Activated T-cell treated with anti-CD3 and anti-CD28 coated beads for 1 hour (primary cell): Measurements from ENCODE around the gene RASGRP3.

Experiments
- DNase-seq: peaks from one replicate; pipeline ENCODE4 v3.0.0-alpha.2; 2020; ENCODE audit warnings: low read depth

Gene RASGRP3

DNA sequence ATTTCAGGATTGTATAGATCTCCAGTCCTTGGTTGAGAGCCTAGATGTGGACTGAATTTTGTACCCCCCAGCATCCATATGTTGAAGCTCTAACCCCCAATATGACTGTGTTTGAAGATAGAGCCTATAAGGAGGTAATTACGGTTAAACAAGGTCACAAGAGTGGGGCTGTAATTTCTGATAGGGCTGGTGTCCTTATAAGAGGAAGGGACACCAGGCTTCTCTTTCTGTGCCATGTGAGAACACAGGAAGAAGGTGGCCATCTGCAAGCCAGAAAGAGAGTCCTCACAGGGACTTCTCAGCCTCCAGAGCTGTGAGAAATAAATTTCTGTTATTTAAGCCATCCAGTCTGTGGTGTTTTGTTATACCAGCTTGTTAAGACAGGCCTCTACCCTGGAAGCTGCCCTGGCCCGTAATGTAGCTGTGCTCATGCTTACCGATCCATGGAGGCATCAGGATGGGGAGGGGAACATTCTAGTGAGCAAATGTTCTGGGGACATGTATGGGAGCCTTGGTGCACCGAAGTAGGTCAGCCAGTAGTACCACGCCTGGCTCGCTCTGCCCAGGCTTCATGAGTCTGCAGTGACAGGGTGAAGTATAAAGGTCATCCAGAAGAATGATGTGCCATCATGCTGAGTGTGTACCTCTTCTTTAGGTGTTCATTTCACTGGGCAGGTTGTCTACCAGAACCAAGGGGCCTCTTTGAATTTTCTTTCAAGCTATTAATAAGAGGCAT is 16.1 kb downstream of the RASGRP3 start:
- DNase-seq, result no peak

DNA sequence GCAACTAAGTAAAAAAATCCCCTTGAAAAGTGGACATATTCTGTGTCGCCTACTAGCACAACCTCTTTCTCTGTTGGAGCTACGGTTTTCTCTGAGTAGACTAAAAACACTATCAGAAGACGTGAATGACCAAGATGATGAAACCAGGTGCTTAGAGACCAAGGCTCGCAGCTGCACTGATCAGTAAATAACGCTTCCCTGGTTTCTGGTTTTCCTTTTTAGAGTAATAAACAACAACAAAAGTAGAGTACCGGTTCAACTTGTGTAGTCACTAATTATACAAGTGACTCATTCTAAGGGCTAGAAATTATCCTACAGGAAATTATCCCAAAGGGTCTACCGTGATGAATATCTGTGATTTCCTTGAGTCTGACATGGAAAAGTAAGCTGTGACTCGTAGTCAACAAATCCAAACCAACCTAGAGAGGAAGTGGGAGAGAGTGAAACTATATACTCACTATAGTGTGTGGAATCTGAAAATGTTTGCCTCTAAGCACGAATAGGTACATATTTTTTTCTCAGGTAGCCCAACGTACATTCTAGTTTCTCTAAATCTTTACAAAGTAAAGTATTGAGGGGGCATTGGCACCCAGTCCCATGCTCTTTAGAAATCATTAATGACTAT is 17.8 kb downstream of the RASGRP3 start:
- DNase-seq, result no peak

DNA sequence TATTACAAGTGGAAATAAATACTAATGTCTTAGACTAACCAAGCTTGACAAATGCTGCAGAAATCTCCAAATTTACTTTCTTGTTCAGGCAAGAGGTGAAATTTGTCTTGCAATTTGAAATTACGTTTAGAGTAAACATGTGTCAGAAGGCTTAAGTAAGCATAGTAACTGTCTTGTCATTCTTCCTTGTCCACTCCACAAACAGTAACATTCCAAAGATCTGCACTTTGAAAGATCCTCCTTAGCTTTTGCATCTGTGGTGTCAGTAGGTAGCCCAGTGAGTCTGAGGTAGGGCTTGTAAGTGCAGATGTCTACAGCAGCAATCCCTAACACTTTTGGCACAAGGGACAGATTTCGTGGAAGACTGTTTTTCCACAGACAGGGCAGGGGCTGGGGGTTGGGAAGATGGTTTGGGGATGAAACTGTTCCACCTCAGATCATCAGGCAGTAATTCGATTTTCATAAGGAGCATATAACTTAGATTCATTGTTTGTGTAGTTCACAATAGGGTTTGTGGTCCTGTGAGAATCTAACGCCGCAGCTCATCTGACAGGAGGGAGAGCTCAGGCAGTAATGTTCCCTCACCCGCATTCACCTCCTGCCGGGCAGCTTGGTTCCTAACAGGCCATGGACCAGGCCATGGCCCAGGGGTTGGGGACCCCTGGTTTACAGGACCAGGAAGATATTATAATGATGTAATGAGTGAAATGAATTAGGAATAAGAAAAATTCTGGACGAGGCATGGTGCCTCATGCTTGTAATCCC is 18.6 kb downstream of the RASGRP3 start:
- DNase-seq, result no peak

DNA sequence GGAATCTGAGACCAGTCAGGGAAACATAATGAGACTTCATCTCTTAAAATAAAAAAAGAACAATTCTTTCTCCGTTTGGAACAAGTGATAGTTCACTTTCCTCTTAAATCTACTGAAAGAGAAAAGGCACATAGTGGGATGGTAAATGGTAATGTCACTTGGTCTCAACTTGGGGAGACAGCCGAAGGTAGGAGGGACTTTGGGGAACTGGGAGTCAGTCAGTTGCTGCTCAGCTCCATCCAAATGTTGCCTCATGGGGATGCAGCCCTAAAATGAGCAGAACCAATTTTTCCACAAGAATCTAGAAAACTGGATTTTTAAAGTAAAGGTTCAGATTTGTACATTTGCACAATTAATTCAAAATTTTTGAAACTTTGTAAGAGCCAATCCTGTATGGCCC is 19.2 kb downstream of the RASGRP3 start:
- DNase-seq, result no peak

DNA sequence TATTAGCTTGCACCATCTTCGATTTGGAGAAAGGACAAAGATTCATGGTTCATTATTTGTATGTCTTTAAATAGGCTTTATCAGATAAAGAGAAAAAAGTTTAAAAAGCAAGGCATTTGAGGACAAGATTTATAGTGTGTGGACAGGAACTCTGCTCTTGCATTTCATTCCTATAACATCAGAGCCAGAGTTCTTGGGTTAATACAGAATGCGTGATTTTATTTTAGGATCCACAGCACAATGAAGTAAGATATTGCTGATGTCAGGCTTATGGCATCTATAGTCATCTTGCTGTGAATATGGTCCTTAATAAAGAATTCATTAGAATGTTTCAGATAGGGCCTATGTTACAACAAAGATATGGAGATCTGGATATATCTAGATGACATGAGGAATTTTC is 19.7 kb downstream of the RASGRP3 start:
- no peak for DNase-seq

DNA sequence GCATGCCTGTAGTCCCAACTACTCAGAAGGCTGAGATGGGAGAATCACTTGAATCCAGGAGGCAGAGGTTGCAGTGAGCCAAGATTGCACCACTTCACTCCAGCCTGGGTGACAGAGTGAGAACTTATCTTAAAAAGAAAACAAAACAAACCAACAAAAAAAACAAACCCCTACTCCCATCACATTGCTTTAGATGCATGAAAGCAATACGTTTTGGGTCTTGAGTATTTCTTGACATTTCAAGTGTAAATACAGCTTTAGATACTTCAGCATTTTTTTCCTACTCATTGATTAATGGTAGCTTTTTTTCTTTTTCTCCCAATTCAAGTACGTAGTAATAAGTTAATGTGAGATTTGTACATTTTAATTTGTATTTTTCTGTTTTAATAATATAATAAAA is 20.3 kb downstream of the RASGRP3 start:
- no peak for DNase-seq

DNA sequence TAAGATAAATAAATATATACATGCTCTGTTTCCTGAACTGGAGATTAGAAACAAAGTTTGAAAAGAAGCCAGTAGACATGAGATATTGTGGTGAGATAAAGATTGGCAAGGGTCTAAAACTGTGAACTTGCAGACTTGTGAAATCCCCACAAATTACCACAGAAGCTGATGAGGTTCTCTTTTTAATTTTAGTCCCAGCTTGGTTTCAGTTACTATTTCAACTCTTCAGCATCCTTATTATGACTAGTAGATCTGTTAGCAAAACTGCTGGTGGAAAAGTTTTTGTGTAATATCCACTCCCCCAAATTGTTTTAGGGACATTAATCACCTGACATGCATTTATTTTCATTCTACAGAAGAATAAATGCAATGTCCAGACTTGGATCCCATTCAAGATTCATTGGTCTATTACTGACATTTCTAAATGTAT is 20.8 kb downstream of the RASGRP3 start:
- no peak for DNase-seq

DNA sequence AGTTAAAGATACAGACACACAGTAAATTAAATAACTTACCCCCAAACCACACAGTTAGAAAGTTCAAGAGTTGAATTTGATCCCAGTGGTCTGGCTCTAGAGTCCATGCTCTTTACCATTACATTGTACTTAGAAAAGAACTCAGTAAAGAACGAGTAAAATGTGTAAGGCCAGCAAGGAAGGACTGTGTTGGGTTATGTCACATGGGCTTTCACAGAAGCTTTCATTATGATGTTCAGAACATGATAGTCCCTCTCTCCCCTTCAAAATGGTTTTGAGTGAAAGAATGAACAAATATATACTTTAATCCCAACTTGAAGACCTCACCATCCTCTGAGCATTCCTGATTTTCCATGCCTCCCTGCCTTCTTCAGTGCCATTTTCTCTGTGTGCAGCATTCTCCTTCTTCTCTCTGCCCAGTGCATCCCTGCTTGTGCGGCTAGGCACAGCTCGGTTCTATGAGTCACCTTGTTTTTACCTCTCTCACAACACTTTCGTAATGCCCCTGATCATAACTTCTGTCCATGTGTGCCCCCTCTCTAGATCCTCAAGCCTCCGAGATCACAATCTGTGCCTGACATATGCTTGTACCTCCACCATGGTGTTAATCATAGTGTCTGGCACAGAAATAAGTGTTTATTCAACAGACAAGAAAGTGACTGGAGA is 22.0 kb downstream of the RASGRP3 start:
- DNase-seq, result no peak

DNA sequence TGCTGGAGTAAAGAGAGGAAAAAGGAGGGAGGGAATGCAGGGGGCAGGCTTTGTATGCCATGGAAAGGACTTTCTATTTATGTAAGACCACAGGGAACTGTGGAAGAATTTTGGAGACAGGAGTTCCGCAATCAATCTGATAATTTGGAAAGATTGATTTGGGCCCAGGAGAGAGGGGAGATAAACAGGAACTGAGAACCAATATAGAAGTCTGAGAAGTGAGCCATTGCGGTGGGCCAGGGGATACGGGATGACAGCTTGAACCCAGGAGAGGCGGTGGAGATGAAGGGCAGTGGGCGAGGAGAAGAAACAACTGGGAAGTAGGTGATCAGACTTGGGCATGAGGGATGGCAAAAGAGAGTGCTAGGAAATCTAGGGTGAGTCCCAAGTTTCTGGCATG is 23.7 kb downstream of the RASGRP3 start:
- DNase-seq, result no peak

DNA sequence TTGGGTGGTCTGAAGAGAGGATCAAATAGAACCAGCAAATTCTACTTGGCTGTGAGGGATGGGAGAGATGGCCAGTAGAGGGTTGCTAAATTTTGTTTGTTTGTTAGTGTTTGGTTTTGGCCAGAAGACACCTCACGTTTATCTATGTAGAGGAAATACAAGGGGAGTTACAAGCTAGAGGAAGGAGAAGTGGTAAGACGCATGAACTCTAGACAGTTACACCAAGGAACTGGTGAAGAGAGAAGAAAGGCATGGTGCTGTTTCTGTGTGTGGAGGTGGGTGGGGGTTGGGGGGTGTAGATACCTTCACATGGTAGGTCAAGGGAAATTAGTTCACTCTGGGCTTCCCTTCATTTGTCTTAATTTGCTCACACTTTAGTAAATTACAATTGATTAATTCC is 25.6 kb downstream of the RASGRP3 start:
- no peak for DNase-seq

DNA sequence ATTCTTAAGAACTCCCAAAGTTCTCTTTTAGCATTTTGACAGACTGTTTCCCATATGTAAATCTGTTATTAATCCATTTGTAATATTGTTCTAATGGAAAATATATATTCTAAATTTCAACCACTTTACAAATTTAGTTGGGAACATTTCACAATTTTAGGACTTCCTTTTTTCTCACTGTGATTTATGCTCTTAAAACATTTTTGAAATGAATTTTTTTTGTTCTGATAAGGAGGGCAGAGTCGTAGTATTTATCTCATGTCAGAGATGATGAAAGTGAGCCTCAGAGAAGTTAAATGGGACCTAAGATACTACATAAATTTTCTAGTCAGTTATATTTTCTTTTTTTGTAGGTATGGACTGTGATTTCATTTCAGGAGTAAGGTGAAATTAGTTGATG is 26.6 kb downstream of the RASGRP3 start:
- no peak for DNase-seq

DNA sequence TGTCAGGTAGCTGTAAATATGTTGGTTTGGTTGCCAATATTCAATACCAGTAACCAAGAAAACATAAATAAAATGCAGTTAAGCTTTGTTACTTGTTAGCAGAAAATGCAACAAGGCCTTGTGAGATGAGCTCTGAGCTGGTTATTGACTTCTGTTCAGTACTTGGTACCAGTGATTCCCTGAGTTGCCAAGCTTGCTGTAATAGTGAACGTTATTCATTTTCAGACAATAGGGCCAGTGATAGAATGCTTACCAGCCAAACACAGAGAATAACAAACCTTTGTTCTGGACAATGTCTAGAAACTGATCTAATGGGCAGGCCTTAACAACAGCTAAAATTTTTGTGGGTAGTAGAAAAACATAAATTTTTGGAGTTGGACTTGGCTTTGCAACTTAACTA is 29.5 kb downstream of the RASGRP3 start:
- no peak for DNase-seq

DNA sequence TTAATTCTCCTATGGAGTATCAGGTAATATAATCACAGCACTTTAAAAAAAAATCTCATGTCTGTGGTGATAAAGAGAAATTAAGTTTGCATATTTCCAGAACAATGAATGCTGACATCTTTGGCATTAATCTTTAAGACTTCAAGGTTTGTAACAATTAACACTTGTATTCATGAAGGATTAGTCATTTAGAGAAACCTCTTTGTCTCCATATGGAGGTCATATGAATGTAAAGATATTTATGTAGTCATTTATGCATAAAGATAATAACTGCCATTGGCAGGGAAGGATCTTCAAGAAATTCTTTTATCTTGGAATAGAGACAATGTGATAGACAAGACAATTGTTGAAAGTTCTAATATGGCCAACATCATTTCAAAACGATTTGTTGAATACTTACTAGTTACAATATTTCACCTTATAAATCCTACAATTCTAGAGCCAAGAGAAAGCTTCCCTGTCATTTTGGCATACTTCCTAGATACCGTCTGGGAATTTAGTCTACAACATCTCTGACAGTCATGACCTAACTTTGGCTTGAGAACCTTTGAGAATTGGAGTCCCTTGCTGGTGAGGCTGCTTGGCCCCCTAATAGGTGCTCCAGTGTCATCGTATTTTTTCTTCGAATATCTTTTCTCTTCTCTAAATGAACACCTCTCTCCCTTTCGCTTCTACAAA is 33.6 kb downstream of the RASGRP3 start:
- no peak for DNase-seq

DNA sequence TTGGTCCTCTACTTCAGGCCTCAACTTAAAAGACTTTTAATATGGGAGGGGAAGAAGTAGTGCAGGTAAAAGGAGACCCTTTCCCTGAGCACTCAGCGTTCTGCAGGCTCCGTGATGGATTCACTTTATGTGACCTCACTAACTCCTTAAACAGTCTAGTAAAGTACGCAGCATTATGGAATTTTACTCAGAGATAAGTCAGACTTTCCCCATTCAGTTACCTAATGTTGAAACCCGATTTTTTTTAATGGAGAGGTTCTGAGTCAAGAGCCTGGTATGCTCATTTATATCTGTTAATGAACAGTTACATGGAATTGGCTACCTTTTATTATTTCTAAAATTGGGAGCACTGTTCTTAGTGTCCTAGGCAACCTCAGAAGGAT is 34.1 kb downstream of the RASGRP3 start:
- DNase-seq, result no peak

DNA sequence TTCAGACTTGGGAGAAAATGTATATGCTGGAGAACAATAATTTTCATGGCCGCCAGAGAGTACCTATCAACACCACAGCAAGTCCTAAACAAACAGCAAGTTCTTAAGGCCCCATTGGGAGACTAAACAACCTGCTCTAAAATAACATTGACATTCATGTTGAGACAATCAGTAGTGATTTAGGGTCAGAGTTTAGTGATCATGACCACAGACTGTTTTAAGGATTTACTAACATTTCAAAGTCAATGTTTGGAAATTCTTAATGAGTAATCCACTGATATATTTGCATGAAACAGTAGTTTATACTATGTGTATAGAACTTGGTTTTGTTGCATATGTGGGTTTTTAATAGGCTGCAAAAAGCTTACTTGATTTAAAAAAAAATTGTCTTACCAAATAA is 34.7 kb downstream of the RASGRP3 start:
- no peak for DNase-seq

DNA sequence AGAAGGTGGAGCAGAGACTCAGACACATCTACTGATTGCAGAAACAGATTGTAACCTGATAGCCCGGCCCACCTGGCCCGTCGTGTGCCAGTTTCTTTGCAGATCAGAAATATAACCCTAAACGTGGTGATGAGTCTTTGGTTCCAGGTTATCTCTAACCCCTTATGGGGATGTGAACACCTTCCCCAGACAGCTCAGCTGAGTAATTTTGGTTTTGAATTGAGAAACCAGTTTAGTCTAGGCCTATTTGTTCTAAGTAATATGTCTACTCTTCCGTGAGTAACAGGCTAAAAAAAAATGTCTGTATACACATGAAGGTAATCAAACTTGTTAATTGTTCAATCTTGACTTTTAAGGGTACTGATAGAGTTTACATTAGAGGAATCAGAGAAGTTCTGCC is 35.7 kb downstream of the RASGRP3 start:
- no peak for DNase-seq

DNA sequence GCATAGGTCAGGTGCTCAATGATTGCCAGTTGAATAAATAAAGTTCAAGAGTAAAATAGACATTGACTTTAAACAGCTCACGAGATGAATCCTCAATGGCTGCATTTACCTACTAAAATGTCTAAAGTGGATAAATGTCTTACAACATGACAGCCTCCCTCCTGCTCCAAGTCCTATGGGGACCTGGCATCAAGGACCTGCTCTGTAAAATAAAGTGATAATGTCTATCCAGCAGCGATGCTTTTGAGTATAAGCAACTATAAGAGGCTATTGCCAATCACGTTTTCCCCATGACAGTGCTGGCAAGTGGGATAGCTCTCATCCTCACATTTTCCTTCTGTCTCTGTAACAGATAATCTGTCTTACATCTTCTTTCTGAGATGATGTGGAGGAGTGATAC is 37.0 kb downstream of the RASGRP3 start:
- no peak for DNase-seq

DNA sequence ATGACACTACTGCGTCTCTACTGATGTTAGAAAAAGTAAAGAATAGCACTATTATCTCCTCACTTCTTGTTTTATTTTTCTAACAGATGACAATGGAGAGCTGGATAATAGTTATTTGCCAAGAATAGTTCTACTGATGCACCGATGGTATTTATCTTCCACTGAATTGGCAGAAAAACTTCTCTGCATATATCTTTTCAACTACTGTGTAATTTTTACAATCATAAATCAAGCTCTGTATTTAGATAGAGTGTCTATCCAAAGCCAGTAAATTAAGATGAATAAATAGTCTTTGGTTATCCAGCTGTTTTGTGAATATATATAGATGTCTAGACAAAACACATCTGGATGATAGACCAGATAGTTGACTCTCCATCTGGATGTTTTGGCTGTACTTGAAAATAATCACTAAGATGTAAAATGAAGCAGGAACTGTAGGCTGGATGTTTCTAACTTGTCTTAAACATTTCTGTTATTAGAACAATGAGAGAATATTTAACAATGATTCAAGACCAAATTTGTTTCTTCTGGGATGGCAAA is 40.1 kb downstream of the RASGRP3 start:
- no peak for DNase-seq

DNA sequence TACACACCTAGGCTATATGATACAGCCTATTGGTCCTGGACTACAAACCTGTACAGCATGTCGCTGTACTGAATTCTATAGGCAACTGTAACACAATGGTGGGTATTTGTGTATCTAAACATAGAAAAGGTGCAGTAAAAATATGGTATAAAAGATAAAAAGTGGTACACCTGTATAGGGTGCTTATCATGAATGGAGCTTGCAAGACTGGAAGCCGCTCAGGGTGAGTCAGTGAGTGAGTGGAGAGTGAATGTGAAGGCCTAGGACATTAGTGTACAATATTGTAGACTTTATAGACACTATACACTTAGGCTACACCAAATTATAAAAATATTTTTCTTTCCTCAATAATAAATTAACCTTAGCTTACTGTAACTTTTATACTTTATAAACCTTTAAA is 41.8 kb downstream of the RASGRP3 start:
- DNase-seq, result no peak

DNA sequence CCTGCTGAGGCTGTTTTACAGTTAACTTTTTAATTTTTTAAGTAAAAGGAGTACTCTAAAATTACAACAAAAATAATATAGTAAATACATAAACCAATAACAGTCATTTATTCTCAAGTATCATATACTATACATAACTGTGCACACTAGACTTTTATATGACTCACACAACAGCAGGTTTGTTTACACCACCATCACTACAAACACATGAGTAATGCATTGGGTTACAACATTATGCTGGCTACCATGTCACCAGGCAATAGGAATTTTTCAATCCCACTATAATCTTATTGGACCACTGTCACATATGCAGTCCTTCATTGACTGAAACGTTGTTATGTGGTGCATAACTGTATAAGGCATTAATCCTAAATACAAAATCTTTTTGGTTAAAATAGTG is 42.5 kb downstream of the RASGRP3 start:
- no peak for DNase-seq

DNA sequence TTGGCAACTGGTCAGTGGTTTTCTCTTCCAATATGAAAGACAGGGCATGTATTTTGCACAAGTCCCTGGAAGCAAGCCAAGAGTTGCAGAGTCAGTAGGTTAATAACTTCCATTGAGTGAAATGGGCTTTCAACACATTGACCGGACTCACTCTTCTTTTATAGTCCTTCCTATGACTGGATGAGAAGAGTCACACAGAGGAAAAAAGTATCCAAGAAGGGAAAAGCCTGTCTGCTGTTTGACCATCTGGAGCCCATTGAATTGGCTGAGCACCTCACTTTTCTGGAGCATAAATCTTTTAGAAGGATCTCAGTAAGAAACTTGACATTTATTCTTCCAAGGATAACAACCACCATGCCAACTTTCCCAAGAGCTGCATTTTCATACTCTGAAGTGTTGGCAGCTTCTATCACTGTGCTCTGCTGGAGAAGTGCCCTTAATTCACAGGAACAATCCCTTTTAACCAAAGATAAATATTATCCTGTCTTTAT is 45.4 kb downstream of the RASGRP3 start:
- no peak for DNase-seq

DNA sequence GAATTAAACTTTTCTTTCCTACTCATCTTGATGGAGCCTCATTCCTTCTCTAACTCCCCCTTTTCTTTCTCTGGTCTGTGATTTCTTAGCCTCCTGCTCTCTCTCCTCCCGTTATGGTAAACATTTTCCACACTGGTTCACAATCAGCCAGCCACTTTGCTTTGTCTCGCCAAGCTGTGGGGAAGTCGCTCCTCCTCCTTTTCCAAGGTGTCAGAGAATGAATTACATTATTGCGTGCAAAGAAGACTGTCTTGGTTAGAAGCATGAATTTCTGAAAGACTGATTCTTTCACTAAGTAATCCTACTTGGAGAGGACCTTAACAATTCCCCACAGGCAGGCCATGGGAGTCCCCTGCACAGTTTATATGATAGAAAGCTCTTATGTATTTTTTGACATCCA is 46.1 kb downstream of the RASGRP3 start:
- no peak for DNase-seq
